Left kidney (tissue), 2 donors: Measurements from ENCODE around the gene TXNRD1. TPM values are rescaled to one million over a fixed set of nuclear protein-coding genes. Genes with fewer than 3 reads are reported as not detected.
"Not testable (repeated sequence)": the region's sequence is repeated elsewhere in the genome, so short reads cannot be mapped to it uniquely, and the experiment has no call there.

Experiments used
- DNase-seq: peaks from one replicate; pipeline ENCODE4 v3.0.0-alpha.2; 2013
- polyA plus RNA-seq: library from polyadenylated mRNA; unstranded; fragments of 120-200 nt; gene quantifications from one replicate; pipeline ENCODE4 v1.2.1, GENCODE V29; 2013; ENCODE audit not compliant: insufficient read length

The TXNRD1 gene
- polyA plus RNA-seq, 1 donor = 65.8 TPM

GRCh38 chr12:104280111-104280510, 64.5 kb downstream of the TXNRD1 start:
- DNase-seq = no peak

- DNase-seq = no peak
Observed at GRCh38 chr12:104280717-104281458, 65.3 kb downstream of the TXNRD1 start.

DNA sequence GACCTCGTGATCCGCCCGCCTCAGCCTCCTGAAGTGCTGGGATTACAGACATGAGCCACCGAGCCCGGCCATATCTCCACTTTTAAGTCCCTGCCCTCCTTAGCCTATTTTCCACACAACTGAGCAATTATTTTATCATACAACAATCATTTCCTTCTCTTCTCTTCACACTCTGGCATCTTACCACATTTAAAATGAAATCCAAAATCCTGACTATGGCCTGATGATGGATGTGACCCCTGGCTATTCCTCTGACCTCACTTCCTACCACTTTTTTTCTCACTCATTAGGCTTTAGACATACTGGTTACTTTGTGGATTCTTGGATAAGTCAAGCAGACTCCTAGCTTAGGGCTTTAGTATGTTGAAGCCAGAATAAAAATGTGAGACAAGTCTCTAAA, 66.1 kb downstream of the TXNRD1 start:
- DNase-seq = no peak

- no peak for DNase-seq
Observed at GRCh38 chr12:104282109-104282508, 66.5 kb downstream of the TXNRD1 start.

DNA sequence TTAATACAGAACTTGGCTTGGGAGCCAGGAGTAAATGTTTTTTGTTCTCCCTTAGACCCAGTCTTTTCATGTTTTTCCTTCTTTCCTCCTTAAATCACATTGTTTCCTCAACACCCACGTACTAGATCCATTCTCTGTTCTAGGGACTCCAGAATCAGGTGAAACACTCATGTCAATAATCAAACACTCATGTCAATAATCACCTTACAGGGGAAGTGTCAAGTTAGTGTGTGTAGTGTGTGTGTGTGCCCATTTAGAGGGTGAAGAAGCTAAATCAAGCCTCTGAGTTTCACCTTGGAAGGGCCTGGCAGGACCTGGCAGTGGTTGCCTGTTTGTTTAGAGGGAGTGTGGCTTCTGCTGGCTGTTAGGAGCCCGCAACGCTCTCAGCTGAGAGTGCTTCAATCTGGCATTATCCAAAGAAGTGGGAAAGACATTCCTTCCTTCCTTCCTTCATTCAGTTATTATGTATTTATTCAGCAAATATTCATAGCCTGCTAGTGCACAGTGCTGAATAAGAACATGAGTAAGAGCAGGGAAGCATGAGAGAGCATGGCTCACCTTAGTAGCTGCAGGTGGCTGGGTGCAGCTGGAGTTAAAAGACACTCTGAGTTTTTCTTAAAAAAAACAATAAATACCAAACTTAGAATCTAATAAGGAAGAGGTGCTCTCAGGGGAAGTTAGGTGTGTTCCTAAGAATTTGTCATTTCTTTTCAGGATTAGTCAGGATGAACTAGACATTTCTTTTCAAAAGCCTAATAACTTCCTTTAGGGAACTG, 70.3 kb downstream of the TXNRD1 start:
- no peak for DNase-seq

DNA sequence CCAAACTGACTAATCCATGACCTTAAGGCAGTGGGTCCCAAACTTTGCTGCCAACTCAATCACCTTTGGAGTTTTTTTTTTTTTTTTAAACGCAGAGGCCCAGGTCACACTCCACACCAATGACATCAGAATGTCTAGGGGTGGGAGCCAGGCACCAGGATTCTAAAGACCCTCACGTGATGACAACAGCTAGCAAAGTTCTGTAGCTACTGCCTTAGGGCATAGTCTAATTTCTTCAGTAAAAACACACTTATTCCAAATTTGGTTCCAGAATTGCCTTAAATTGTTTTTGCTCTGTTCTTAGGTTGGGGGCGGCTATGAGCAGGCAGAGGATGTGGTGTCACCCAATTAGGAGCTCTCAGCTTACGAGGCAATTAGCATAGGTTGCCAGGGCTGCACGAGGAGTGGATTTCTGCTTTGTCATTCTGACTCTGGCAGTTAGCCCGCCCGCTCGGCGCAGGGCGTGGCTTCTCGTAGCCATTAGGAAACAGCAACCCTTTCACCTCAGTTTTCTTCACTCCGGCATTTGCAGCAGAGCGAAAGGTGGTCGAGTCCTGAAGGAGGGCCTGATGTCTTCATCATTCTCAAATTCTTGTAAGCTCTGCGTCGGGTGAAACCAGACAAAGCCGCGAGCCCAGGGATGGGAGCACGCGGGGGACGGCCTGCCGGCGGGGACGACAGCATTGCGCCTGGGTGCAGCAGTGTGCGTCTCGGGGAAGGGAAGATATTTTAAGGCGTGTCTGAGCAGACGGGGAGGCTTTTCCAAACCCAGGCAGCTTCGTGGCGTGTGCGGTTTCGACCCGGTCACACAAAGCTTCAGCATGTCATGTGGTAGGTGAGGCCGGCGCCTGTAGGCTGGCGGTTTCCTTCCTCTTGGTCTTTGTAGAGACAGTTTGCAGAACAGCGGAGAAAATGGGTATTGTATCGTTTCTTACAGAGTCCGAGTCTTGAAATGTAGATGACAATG, 71.2 kb downstream of the TXNRD1 start:
- DNase-seq = peak; percentile 95

- peak; percentile 81 for DNase-seq
Observed at GRCh38 chr12:104288635-104289274, 73.2 kb downstream of the TXNRD1 start.

GRCh38 chr12:104290320-104290719, 74.7 kb downstream of the TXNRD1 start:
- DNase-seq = no peak

- DNase-seq = no peak
Observed at GRCh38 chr12:104290855-104291254, 75.3 kb downstream of the TXNRD1 start.

DNA sequence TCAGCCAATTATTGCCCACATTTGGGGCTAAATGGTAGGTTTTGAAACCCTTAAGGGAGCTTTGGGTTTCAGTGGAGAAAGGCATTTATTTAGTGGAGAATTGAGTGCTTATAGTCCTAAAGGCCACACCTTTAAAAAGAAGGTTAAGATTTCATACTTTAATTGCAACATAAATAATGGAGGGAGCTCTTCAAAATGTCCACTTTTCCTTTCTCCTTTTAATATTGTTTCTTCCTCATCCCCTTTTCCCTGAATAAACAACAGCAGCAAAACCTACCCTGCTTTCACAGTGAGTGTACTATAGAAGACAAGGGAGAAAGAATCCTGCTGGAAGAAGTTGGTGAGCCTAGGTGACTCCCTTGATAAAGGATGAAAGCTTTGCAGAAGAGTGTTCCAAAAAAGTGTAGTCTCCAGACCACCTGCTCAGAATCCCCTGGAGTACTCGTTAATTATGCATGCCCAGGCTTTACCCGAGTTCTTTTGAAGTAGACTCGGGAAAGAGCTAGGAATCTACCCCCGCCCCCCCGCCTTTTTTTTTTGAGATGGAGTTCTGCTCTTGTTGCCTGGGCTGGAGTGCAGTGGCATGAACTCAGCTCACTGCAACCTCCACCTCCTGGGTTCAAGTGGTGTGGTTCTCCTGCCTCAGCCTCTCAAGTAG, 76.4 kb downstream of the TXNRD1 start:
- no peak for DNase-seq

DNA sequence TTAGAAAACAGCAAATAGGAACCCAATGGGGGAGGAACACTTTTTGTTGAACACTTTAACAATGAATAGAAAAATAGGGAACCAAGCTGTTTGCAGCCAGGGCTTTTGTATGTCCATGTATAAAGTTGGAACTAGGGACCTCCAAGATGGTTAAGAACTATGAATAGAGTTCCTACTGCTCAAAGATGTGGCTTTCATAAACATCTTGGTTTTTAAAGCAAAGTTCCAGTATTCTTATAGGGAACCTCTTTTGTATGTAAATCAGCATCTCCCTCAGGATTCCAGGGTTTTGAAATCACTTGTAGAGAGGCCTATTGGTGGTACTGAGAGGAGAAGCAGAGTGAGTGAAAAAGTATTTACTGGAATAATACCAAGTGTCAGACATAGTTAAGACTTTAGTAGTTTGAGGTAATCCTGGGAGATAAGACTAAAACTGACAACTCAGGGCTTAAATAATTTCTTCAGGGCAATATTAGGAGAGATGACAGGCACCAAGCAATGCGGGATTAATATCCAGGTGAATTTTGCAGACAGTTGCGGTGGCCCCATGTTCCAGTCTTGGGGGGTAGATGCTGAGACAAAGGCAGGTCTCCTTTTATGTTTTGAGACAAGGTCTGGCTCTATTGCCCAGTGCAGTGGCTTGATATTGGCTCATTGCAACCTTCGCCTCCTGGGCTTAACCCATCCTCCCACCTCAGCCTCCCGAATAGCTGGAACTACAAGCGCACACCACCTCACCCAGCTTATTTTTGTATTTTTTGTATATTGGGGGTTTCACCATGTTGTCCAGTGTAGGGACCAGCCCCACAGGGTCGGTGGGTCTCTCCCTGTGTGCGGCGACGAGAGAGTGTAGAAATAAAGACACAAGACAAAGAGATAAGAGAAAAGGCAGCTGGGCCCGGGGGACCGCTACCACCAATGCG, 77.6 kb downstream of the TXNRD1 start:
- no peak for DNase-seq

DNA sequence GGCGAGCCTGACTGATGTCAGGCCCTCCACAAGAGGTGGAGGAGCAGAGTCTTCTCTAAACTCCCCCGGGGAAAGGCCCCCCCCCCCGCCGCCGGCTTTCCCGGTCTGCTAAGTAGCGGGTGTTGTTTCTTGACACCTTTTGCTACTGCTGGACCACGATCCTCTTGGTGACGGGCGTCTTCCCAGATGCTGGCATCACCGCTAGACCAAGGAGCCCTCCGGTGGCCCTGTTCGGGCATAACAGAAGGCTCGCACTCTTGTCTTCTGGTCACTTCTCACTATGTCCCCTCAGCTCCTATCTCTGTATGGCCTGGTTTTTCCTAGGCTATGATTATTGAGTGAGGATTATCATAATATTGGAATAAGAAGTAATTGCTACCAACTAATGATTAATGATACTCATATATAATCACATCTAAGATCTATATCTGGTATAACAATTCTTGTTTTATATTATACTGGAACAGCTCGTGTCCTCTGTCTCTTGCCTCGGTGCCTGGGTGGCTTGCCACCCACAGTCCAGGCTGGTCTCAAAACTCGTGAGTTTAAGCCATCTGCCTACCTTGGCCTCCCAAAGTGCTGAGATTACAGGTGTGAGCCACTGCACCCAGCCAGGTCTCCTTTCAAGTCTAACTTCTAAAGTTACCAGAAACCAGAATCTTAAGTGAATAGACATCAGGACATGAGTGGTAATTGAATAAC, 78.7 kb downstream of the TXNRD1 start:
- DNase-seq = not testable (repeated sequence)

- no peak for DNase-seq
Observed at GRCh38 chr12:104294927-104295668, 79.5 kb downstream of the TXNRD1 start.

GRCh38 chr12:104295954-104296353, 80.4 kb downstream of the TXNRD1 start:
- DNase-seq = no peak

GRCh38 chr12:104296718-104297117, 81.1 kb downstream of the TXNRD1 start:
- DNase-seq = no peak

GRCh38 chr12:104297477-104298113, 82.0 kb downstream of the TXNRD1 start:
- DNase-seq = no peak

- DNase-seq = no peak
Observed at GRCh38 chr12:104299842-104300481, 84.4 kb downstream of the TXNRD1 start.
